CD4-positive, alpha-beta T cell treated with Interleukin-17A for 4 hours (primary cell): ENCODE results near the gene IMP3.
A peak's percentile ranks its signal among the peaks of the same experiment; 100 is the strongest.
"Not testable (repeated sequence)": the region's sequence is repeated elsewhere in the genome, so short reads cannot be mapped to it uniquely, and the experiment has no call there.

Source experiments
- DNase-seq: peaks from one replicate; pipeline ENCODE4 v3.0.0-alpha.2; 2020; ENCODE audit warnings: mixed read lengths

The IMP3 gene, protein sequence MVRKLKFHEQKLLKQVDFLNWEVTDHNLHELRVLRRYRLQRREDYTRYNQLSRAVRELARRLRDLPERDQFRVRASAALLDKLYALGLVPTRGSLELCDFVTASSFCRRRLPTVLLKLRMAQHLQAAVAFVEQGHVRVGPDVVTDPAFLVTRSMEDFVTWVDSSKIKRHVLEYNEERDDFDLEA

DNA sequence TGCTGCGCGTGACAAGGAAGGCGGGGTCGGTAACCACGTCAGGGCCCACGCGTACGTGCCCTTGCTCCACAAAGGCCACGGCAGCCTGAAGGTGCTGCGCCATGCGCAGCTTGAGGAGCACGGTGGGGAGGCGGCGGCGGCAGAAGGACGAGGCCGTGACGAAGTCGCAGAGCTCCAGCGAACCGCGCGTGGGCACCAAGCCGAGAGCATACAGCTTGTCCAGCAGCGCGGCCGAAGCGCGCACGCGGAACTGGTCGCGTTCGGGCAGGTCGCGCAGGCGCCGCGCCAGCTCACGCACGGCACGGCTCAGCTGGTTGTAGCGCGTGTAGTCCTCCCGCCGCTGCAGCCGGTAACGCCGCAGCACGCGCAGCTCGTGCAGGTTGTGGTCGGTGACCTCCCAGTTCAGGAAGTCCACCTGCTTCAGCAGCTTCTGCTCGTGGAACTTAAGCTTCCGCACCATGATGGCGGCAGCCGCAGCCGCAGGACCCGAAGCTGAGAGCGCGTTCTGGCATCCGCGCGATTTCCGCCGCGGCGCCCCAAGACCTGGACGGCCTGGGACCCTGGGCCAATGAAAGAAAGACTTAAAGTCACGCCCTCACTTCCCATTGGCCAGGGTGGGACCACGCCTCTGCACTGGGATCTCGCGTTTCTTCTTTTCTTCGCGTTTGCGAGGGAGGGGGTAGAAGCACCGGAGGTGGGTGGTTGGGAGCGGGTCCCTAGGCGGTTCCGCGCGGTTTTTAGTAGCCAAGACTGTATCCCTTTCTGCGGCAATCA is at the start of gene IMP3:
TSS of gene IMP3 (minus strand) at position 516 of the 774 bp plus-strand sequence. CDS start at position 460, 56 bp downstream.
- DNase-seq = peak; percentile 93

DNA sequence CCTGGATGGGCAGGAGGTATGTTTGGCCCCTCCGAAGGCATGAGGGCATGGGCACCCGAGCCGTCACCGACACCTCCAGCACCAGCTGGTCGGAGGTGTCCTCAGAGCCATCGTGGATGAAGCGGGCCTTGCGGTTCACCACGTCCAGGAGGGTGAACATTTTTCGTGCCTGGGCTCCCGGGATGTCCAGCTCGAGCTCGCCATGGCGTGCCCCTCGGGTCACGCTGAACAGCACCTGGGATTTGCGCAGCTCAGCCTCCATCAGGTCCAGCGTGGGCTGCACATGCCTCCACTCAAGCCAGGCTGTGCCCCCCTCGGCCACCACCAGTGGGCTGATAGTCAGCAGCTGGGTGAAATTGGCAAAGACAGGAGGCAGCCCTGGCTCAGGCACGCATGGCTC is 49.4 kb upstream of the IMP3 start:
- not testable (repeated sequence) for DNase-seq

DNA sequence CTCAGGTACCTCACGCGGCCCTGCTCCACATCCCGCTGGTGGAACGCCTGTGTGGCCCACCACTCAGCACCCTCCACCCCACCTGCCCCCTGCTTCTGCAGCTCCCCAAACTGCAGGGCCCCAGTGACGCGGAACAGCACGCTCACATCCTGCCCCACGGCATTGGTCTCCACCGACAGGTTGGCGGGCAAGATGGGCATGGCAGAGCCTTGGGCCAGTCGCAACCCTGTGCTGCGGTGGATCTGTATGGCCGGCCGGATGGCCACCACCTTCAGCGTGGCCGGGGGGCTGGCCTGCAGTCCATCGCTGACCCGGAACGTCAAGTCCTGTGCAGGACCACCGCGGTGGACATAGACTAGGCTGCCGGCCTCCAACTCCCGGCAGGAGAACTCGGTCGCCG is 48.8 kb upstream of the IMP3 start:
- DNase-seq = no peak

DNA sequence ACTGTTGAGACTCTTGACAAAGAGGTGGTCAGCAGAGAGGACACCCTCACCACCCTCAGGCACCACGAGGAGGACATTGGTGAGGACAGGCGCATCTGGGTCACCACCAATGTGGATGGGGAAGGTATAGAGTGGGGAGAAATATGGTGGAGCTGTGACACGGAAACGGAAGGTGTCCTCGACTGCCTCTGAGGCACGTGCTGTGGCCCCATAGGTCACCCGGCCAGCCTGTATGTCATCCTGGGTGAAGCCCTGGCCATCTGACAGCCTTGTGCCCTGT is 48.2 kb upstream of the IMP3 start:
- DNase-seq = no peak

DNA sequence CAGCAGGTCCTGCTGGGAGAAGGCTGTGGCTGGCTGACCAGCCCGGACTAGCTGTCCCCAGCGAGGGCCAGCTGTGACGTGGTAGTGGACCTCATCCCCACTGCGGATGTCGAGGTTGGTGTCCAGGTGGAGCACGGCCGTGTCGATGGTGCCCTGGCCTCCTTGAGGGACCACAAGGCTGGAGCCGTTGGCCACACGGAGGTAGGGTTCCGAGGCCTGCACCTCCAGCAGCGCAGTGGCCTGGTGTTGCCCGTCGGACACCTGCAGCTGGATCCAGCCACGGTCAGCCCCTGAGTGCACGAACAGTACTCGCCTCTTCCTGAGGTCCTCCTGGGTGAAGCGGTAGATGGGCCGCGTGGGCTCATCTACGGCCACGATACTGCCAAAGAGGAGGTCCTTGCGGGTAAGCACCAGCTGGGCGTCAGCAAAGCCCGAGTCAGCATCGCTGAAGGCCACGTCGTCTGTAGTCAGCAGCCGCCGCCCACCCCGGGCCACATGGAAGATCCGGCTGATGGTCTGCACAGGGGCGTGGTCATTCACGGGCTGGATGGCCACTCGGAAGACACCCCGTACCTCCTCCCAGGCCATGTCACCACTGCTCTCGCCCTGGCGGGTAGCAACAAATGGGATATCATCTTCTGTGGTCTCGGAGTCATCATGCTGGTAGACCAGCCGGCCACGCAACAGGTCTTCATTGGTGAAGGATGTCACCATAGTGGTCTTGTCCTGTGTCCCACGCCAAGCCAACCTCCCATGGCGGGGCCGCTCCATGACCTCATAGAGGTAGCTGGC is 47.7 kb upstream of the IMP3 start:
- no peak for DNase-seq

DNA sequence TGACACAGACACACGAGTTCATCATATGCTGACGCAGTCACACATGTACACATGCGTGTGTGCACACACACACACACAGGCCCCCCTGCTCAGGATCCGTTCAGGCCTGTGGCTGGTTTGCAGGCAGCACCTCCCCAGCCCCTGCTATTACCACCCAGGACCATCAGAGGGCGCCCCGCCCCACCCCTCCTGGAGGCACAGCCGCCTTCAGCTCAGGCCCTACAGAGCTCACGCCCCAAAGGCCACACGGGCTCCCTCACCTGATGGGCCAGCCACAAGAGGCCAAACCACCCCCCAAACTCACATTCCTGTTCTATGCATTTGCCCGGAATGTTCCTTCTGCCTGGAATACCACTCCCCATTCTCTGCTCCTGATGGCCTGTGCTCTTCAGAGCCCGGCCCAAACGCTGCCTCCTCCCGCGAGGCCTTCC is 46.2 kb upstream of the IMP3 start:
- DNase-seq = peak; percentile 77

DNA sequence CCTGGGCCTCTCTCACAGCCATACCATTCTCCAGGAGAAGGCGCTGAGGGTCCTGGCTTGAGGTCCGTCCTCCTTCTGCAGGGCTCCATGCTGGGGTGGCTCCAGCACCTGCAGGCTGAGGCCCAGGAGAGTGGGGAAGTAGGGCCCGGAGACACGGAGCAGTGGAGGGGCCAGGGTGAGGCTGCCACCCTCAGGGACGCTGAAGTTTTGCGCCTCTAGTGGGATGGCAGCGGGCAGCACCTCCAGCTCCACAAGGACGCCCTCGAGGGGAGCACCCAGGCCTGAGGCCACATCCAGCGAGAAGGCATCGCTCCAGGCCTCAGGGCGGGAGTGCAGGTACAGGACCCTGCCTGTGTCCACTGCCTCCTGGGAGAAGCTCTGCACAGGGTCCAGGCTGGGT is 45.2 kb upstream of the IMP3 start:
- DNase-seq = no peak

DNA sequence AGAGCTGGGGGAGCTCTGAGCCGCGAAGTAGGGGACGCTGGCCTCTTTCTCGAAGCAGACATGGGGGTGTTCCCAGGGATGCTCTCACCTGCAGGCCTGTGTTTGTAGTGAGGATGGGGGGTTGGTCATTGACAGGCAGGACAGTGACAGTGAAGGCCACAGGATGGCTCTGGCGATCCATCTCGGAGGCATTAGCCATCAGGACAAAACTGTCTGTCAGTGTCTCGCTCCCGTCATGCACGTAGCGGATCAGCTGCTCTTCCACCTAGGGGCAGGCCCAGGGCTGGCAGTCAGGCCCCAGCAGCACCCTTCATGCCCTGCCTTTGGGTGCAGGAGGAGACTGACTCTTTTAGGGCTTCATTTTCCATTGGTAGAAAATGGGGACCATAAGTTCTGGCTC is 44.6 kb upstream of the IMP3 start:
- DNase-seq = no peak

DNA sequence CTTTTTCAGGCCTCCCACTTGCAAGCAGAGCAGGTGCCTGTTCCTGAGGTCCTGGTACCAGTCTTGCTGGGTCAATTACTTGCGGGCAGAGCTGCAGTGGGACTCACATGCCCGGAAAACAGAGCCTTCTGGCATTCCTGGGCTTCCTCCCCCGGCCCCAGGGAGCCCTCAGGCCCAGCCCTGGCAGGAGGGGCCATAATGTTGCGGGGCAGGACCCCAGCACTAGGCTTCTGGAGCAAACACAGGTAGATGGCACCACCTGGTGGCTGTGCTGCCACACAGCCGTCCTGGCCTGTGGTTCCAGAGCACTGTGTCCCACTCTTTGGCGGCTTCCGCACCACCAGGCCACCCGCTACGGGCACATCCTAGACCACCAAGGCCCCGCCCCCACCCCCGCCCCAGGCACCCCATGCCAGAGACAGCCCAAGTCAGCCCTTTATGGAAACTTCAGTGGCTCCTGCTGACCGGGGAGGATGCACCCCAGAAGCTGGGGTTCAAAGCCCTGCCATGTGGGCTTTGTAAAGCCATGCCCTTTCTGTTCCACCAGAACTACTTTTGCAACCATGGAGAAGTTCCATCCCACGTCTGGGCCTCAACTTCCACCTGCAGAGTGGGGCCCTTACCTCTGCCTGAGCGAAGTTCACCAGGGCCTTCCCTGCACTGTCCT is 43.8 kb upstream of the IMP3 start:
- peak; percentile 71 for DNase-seq

DNA sequence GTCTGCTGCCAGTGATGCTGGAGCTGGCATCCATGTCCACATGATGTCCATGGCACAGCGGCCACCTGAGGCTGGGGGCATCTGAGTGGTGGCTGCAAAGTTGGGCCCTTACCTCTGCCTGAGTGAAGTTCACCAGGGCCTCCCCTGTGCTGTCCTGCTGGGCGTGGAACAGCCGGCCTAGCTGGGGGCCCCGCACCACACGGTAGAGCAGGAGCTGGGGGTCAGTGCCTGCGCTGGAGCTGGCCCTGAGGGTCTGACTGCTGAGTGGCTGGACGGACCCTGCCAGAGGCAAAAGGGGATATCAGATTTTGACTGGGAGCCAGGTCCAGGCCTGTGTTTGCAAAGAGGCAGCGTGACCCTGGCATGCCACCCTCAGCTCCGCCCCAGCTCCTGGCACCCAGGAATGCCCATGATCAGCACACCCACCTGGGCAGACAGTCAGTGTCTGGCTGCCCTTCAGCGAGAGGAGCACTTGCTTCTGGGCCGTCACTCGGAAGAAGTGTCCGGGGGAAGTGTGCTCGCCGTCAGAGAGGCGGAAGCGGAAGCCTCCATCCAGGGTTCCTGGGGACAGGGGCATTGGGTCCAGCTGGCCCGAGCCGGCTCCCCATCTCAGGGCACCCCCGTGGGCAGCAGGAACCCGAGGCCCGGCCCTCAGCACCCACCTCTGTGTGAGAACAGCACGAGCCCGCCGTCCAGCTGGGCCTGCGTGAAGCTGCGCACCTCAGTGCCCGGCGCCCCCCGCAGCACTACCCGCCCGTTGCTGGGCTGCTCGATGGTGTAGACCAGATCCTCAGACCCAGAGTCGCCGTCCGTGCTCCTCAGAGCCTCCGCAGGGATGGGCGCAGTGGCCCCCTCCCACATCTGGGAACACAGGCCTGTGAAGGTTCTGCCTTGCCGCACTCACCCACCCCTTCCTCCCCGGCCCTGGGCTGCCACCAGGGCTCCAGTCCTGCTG is 42.4 kb upstream of the IMP3 start:
- DNase-seq = no peak

DNA sequence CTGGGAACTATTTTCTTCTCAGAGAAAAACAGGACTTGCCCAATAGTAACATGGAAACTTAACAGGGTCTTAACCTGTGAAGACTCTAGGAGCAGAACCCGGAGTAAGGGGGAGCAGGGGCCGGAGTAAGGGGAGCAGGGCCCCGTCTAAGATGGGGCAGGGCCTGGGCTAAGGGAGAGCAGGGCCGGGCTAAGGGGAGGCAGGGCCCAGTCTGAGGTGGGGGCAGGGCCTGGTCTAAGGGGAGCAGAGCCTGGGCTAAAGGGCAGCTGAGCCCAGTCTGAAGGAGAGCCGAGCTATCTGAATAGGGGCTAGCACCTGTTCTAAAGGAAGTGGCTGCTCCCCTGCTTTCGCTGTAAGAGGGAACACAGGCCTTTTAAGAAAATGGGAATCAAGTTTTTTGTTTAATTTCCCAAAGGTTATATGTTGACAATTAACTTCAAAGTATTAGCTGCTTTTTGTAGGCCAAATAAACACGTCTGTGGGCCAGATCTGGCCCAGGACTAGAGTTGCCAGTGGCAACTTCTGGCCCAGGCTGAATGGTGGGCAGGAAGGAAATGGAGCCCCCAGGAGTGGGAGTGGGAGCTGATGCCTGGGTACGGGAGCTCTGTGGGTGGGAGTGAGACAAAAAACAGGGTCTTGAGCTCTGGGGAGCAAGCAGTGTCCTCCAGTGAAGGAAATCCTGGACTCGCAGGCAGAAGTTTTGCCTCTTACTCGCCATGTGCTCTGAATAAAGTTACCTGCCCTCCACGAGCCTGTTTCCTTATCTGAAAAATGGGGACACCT is 40.2 kb upstream of the IMP3 start:
- no peak for DNase-seq

DNA sequence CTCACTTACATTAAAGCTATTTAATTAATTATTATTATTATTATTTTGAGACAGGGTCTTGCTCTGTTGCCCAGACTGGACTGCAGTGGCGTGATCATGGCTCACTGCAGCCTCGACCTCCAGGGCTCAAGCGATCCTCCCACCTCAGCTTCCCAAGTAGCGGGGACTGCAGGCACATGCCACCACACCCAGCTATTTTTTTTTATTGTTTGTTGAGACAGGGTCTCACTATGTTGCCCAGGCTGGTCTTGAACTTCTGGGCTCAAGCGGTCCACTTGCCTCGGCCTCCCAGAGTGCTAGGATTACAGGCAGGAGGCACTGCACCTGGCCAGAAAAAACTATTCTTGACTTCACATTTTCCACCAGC is 38.3 kb upstream of the IMP3 start:
- DNase-seq = not testable (repeated sequence)

DNA sequence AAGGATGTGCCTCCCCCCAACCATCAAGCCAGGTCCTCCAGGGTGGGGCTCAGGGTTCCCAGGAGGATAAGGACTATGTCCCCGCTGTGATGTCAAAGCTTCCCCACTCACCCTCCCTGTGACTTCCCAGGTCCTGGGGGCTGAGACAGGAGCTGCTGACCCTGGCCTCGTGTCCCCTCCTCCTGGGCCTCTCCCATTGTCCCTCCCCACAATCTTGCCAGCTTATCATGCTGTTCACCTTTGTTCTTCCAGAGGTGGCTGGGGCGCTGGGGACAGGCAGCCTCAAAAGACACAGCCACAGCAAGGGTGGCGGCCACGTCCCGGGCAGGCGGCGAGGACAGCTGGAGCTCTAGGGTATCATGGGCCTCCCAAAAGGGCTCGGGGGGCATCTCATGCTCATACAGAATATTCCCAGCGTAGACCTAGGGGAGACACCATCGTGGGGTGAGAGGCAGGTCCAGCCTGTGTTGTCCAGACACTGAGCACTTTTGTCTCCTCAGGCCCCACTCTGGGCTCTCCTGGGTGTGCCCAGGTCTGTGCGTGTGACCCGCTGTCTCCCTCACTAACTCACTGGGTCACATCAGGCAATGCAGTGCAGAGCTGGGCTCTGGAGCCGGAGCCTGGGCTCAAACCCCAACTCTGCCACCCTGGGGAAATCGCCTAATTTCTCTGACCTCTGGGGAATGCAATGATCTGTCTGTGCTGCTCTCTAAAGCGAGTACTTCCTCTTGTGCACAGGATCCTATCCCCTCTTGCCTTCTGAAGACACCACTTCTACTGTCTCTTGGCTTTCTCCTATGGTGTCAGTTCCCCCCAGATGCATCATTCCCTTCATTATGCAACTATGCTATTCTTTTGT is 37.7 kb upstream of the IMP3 start:
- DNase-seq = no peak

DNA sequence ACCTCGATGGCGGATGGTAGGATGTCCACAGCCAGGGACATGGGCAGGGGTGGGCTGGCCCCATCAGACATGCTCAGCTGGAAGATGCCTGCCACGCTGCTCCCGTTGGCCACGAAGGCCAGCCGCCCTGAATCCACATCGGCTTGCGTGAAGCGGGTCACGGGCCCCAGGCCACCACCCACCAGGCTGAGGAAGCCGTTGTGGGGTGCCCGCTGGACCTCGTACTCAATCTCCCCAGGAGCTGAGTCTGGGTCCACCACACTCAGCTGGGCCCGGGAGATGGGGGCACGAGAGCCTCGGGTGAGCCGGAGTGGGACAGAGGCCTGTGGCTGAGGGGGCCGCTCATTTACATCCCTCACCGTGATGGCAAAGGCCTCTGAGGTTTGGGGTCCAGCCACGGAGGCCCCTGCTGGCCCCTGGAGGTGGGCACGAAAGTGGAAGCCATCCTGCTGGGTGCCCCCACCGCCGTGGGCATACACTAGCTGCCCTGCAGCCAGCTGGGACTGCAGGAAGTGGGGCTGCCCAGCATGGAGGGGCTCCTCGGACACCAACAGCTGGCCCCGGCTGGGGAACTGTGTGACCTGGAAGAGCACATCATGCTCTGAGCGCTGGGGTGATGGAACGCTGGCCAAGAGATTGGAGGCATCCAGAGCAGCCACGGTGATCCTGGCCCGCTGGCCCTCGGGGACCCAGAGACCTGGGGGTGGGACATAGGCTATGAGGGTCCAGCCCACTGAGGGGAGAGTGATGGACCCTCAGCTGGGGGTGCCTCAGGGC is 36.9 kb upstream of the IMP3 start:
- DNase-seq = no peak

DNA sequence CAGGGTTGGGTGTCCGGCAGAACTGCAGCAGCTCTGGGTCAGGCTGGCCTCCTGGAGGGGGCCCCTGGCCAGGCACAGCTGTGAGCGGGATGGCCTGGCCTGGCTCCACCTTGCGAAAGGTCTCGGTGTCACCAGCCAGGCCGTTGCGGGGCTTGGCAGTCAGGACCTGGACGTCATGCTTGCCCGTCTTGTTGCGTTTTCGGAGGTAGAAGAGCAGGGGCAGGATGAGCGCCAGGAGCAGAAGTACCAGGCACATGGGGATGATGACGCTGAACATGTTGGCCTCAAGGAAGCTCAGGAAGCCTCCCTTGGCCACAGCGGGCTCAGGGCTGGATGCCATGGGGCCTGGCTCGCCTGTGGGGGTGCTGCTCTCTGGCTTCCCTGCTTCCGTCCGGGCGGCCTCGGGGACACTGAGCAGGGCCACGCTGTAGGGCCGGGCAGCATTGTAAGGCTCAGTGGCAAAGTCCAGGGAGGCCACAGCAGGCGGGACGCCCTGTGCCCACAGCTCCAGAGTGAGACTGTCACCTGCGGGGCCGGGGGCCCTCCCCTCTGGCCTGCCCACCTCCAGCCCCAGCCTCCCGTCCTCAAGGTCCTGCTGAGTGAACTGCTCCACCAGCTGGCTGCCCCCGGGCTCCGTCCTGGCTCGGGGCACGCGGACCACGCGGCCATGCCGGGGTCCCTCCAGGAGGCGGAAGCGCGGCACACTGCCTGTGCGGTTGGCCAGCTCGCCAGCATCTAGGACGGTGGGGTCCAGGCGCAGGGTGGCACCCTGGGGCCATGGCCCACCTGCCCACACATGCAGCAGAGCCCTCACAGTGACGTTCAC is 35.8 kb upstream of the IMP3 start:
- no peak for DNase-seq

DNA sequence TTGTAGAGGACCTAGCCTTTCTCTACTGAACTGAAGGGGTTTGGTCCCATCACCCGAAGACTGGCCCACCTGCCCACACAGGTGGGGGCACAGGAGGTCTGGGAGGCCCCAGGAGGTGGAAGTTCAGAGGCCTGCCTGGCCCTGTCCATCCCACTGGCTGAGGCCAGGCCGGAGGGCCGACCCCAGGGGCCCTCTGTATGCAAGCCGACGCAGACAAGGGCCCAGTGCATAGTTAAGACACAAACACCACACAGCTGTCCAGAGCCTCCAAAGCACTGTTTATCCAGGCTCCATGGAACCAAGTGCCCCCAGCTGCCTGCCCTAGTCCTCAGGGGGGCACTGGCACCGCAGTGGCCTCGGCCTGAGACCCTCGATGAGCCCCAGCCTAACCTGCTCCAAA is 34.3 kb upstream of the IMP3 start:
- DNase-seq = no peak

DNA sequence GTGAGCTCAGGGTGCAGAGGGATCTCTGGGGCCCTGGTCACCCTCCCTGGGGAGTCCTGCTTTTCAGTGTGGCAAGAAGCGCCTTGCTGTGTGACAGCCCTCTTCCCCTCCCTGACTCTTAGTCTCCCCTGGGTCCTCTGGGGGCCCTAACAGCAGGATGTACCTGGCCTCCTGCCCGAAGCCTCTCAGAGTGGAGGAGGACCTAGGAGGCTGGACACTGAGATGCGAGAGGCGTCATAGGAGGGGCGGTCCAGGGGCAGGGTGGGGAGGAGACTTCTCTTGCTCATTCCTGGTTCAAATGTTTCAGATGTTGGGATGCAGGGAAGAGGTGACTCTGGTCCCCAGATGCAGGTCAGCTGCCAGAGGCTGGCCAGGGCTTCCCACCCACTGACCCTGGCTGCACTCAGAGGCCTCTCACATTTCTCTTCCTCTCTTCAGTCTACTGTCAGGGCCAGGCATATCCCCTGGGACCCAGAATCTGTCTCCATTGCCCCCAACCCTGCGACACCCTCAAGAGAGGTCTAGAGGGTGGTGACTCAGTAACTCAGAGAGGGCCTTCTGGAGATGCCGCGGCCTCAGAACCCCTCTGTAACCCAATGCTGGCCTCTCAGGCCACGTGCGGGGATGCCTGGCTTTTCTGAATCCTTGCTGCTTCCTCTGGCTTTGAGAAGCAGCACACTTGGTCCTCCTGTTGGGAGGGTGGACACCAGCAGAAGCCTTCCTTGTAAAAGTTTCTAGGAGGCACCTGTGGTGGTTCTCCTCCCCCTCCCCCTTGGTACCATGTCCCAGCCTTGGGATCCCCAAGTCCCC is 33.6 kb upstream of the IMP3 start:
- DNase-seq = no peak
